ENCODE measurements around the gene TMEM243. TPM values are rescaled to one million over a fixed set of nuclear protein-coding genes. Genes with fewer than 3 reads are reported as not detected.
A peak's percentile ranks its signal among the peaks of the same experiment; 100 is the strongest.

Gene TMEM243
- total and polyA plus RNA-seq, 2 experiments from 2014 or later, result 52.7 to 76.9 TPM

DNA sequence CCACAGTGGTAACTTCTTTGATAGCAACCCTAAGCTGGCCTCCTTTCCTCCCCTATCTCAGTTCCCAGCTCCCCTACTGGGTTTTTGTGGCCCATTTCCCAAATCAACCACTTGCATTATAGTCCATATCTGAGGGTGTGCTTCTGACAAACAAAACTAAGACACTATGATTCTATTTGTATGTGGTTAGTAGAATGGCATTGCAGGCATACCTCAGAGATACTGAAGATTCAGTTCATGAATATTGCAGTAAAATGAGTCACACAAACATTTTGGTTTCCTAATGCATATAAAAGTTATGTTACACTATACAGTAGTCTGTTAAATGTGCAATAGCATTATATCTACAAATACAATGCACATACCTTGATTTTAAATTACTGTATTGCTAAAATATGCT is 15.4 kb upstream of the TMEM243 start:
- H3K9me2 ChIP-seq (ENCODE audit: insufficient read depth), result no peaks in the 10 kb centered on the region
- H3K4me2 ChIP-seq (ENCODE audit: unreplicated experiment), result peak overlapping the region; percentile 30
- in situ Hi-C loops (cut with MboI), result loop anchor here (10.0 kb wide), 1 partner anchor 310 kb away; no protein-coding TSS in a partner anchor
- no peak overlapping the region for H3K4me3 ChIP-seq
- H3K9ac ChIP-seq, result no peak overlapping the region
- H2AFZ ChIP-seq, result no peak overlapping the region
- peak; percentile 56 for DNase-seq
- no peaks in the 10 kb centered on the region for H3K27me3 ChIP-seq (replicated peaks; ENCODE audit: insufficient read depth)
- no peaks in the 10 kb centered on the region for H4K20me1 ChIP-seq (ENCODE audit: insufficient read depth)
- H3F3A ChIP-seq (ENCODE audit: insufficient read depth), result no peaks in the 10 kb centered on the region
- H3K9me3 ChIP-seq (ENCODE audit: low read depth), result no peaks in the 10 kb centered on the region
- H3K27ac ChIP-seq, result no peak overlapping the region
- TF ChIP-seq EZH2 (IDR thresholded peaks at IDR 0.05; ENCODE audit: insufficient read depth, poor library complexity, severe bottlenecking) (no peak), EZH2phosphoT487 (IDR thresholded peaks at IDR 0.05; ENCODE audit: insufficient read depth, low read depth) (no peak)
- peaks cover 9% of the 10 kb centered on the region for H3K4me1 ChIP-seq (ENCODE audit: insufficient read depth)
- no peaks in the 10 kb centered on the region for H3K36me3 ChIP-seq (ENCODE audit: low read depth)
- H3K79me2 ChIP-seq (ENCODE audit: insufficient read depth), result no peaks in the 10 kb centered on the region

GRCh38 chr7:87231711-87232110 is 12.2 kb upstream of the TMEM243 start:
- no peak for DNase-seq

DNA sequence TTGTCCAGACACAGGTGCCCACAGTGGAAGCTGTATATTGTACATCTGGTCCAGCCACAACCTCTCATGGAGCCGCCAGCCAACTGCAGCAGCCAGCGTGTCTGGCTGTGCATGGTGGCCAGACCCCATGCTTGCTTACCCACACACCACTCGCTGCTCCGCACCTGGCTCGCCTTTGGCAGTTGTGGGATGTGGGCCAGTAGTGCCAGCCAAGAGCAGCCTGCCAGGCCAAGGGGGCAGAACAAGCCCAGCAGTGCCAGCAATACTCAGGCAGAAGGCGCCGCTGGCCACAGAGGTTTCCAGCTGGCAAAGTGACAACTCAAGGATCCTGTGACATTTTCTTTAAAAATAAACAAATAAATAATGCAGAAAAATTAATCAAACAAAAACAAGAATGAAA is 11.7 kb upstream of the TMEM243 start:
- no peaks in the 10 kb centered on the region for H3K9me2 ChIP-seq (ENCODE audit: insufficient read depth)
- no peak for DNase-seq
- H3K36me3 ChIP-seq (ENCODE audit: low read depth), result no peaks in the 10 kb centered on the region
- H3K4me3 ChIP-seq, result no peak overlapping the region
- H3K9ac ChIP-seq, result no peak overlapping the region
- no peak overlapping the region for H3K27ac ChIP-seq
- in situ Hi-C loops (cut with MboI), result loop anchor here (10.0 kb wide), 1 partner anchor 306 kb away; no protein-coding TSS in a partner anchor
- H3K79me2 ChIP-seq (ENCODE audit: insufficient read depth), result no peaks in the 10 kb centered on the region
- WGBS, 2 experiments (ENCODE audit: low coverage in 1 of 2, low lambda C conversion rate in 2 of 2, missing lambda C conversion rate in 2 of 2), result 25 to 39% methylated on average over 7 of the region's 7 CpGs
- H4K20me1 ChIP-seq (ENCODE audit: insufficient read depth), result no peaks in the 10 kb centered on the region
- TF ChIP-seq EZH2phosphoT487 (IDR thresholded peaks at IDR 0.05; ENCODE audit: insufficient read depth, low read depth), result no peak
- TF ChIP-seq EZH2 (IDR thresholded peaks at IDR 0.05; ENCODE audit: insufficient read depth, poor library complexity, severe bottlenecking), result no peak
- no peaks in the 10 kb centered on the region for H3F3A ChIP-seq (ENCODE audit: insufficient read depth)
- no peaks in the 10 kb centered on the region for H3K9me3 ChIP-seq (ENCODE audit: low read depth)
- H2AFZ ChIP-seq, result no peak overlapping the region
- H3K4me2 ChIP-seq (ENCODE audit: unreplicated experiment), result no peak overlapping the region
- no peaks in the 10 kb centered on the region for H3K27me3 ChIP-seq (replicated peaks; ENCODE audit: insufficient read depth)
- peaks cover 9% of the 10 kb centered on the region for H3K4me1 ChIP-seq (ENCODE audit: insufficient read depth)

More at GRCh38 chr7:87231711-87232110, 12.2 kb upstream of the TMEM243 start:
- no peaks in the 10 kb centered on the region for H3K36me3 ChIP-seq (ENCODE audit: low read depth)
- no peak overlapping the region for H3K4me3 ChIP-seq
- H3K9ac ChIP-seq, result no peak overlapping the region
- in situ Hi-C loops (cut with MboI), result loop anchor here (10.0 kb wide), 1 partner anchor 307 kb away; no protein-coding TSS in a partner anchor
- H3K27me3 ChIP-seq (replicated peaks; ENCODE audit: insufficient read depth), result no peaks in the 10 kb centered on the region
- H4K20me1 ChIP-seq (ENCODE audit: insufficient read depth), result no peaks in the 10 kb centered on the region
- TF ChIP-seq EZH2 (IDR thresholded peaks at IDR 0.05; ENCODE audit: insufficient read depth, poor library complexity, severe bottlenecking), result no peak
- no peak for TF ChIP-seq EZH2phosphoT487 (IDR thresholded peaks at IDR 0.05; ENCODE audit: insufficient read depth, low read depth)
- no peaks in the 10 kb centered on the region for H3F3A ChIP-seq (ENCODE audit: insufficient read depth)
- H3K4me2 ChIP-seq (ENCODE audit: unreplicated experiment), result no peak overlapping the region
- no peaks in the 10 kb centered on the region for H3K79me2 ChIP-seq (ENCODE audit: insufficient read depth)
- H3K9me2 ChIP-seq (ENCODE audit: insufficient read depth), result no peaks in the 10 kb centered on the region
- no peak overlapping the region for H2AFZ ChIP-seq
- no peak overlapping the region for H3K27ac ChIP-seq
- peaks cover 9% of the 10 kb centered on the region for H3K4me1 ChIP-seq (ENCODE audit: insufficient read depth)
- H3K9me3 ChIP-seq (ENCODE audit: low read depth), result no peaks in the 10 kb centered on the region

GRCh38 chr7:87226495-87226894 is 7.0 kb upstream of the TMEM243 start:
- 57 to 63% methylated on average over 3 of the region's 3 CpGs for WGBS, 2 experiments (ENCODE audit: low coverage in 1 of 2, low lambda C conversion rate in 2 of 2, missing lambda C conversion rate in 2 of 2)
- no peaks in the 10 kb centered on the region for H3F3A ChIP-seq (ENCODE audit: insufficient read depth)
- no peak overlapping the region for H3K4me2 ChIP-seq (ENCODE audit: unreplicated experiment)
- H3K9ac ChIP-seq, result no peak overlapping the region
- H3K27me3 ChIP-seq (replicated peaks; ENCODE audit: insufficient read depth), result no peaks in the 10 kb centered on the region
- no peaks in the 10 kb centered on the region for H3K36me3 ChIP-seq (ENCODE audit: low read depth)
- TF ChIP-seq EZH2 (IDR thresholded peaks at IDR 0.05; ENCODE audit: insufficient read depth, poor library complexity, severe bottlenecking) (no peak), EZH2phosphoT487 (IDR thresholded peaks at IDR 0.05; ENCODE audit: insufficient read depth, low read depth) (no peak)
- no peaks in the 10 kb centered on the region for H4K20me1 ChIP-seq (ENCODE audit: insufficient read depth)
- H3K4me1 ChIP-seq (ENCODE audit: insufficient read depth), result no peaks in the 10 kb centered on the region
- H2AFZ ChIP-seq, result no peak overlapping the region
- no peaks in the 10 kb centered on the region for H3K9me2 ChIP-seq (ENCODE audit: insufficient read depth)
- H3K4me3 ChIP-seq, result no peak overlapping the region
- H3K27ac ChIP-seq, result no peak overlapping the region
- in situ Hi-C loops (cut with MboI), result no loop called here
- no peak for DNase-seq
- no peaks in the 10 kb centered on the region for H3K79me2 ChIP-seq (ENCODE audit: insufficient read depth)
- no peaks in the 10 kb centered on the region for H3K9me3 ChIP-seq (ENCODE audit: low read depth)

DNA sequence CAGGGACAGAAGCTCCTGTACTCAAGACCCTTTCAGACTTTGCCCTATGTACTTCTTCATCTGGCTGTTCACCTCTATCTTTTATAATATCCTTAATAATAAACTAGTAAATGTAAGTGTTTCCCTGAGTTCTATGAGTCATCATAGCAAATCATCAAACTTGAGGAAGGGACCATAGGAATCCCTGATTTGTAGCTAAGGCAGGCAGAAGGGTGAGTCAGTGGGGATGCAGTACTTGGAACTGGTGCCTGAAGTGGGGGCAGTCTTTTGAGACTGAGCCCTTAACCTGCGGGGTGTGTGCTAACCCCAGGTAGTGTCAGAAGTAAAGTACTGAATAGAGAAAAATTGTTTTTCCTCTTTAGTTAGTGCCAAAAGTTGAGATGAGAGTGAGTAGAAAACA is 6.2 kb upstream of the TMEM243 start:
- no peaks in the 10 kb centered on the region for H3K9me2 ChIP-seq (ENCODE audit: insufficient read depth)
- H3K27me3 ChIP-seq (replicated peaks; ENCODE audit: insufficient read depth), result no peaks in the 10 kb centered on the region
- H4K20me1 ChIP-seq (ENCODE audit: insufficient read depth), result no peaks in the 10 kb centered on the region
- in situ Hi-C loops (cut with MboI), result no loop called here
- H2AFZ ChIP-seq, result no peak overlapping the region
- TF ChIP-seq EZH2phosphoT487 (IDR thresholded peaks at IDR 0.05; ENCODE audit: insufficient read depth, low read depth) (no peak), EZH2 (IDR thresholded peaks at IDR 0.05; ENCODE audit: insufficient read depth, poor library complexity, severe bottlenecking) (no peak)
- H3F3A ChIP-seq (ENCODE audit: insufficient read depth), result no peaks in the 10 kb centered on the region
- no peak overlapping the region for H3K4me3 ChIP-seq
- no peaks in the 10 kb centered on the region for H3K9me3 ChIP-seq (ENCODE audit: low read depth)
- H3K4me1 ChIP-seq (ENCODE audit: insufficient read depth), result peaks cover 4% of the 10 kb centered on the region; the same call in 1 of the 2 replicates
- no peak overlapping the region for H3K27ac ChIP-seq
- H3K4me2 ChIP-seq (ENCODE audit: unreplicated experiment), result no peak overlapping the region
- H3K79me2 ChIP-seq (ENCODE audit: insufficient read depth), result peaks cover 4% of the 10 kb centered on the region; the same call in 1 of the 2 replicates
- no peaks in the 10 kb centered on the region for H3K36me3 ChIP-seq (ENCODE audit: low read depth)
- peak; percentile 45 for DNase-seq
- 72 to 91% methylated on average over 1 of the region's 1 CpG for WGBS, 2 experiments (ENCODE audit: low coverage in 1 of 2, low lambda C conversion rate in 2 of 2, missing lambda C conversion rate in 2 of 2)
- no peak overlapping the region for H3K9ac ChIP-seq
